Measurements from ENCODE around the gene SPECC1.
A peak's percentile ranks its signal among the peaks of the same experiment; 100 is the strongest.

DNA sequence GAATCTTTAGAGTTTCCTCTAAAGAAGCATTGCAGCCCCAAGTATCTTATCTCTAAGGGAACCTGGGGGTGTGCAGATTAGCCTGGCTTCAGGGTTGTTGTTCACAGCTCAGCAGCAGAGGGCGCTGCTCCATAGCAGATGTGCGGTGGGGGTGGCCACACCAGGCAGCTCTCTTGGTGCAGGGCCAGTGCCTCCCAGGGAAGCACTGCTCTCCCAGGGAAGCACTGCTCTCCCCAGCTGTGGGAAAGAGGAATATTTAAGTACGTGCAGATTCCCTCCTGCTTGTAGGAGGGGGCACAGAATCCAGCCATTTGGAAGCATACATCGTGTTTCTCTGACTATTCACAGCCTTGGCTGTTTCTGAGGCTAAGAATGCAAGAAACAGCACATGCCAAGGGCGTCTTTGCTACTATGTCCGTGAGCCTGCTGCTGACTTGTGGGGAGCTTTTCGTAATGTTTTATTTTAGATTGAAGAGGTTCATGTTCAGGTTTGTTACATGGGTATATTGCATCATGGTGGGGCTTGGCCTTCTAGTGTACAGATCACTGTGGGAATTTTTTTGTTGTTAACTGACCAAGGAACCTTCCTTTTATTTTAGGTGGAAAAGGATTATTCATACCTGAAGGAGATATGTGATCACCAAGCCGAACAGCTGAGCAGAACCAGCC lies 217.8 kb downstream of the SPECC1 start:
- TF ChIP-seq CTCF (IDR thresholded peaks at IDR 0.05) (peak in 1 of 3 donors; percentile 64), POLR2A (IDR thresholded peaks at IDR 0.05) (no peak)

All from lower leg skin (tissue), 3 donors.